ENCODE measurements around the gene SPATS2. TPM values are rescaled to one million over a fixed set of nuclear protein-coding genes. Genes with fewer than 3 reads are reported as not detected.

SPATS2 gene
- total RNA-seq, 1 donor from 2014 or later = 49.5 TPM

DNA sequence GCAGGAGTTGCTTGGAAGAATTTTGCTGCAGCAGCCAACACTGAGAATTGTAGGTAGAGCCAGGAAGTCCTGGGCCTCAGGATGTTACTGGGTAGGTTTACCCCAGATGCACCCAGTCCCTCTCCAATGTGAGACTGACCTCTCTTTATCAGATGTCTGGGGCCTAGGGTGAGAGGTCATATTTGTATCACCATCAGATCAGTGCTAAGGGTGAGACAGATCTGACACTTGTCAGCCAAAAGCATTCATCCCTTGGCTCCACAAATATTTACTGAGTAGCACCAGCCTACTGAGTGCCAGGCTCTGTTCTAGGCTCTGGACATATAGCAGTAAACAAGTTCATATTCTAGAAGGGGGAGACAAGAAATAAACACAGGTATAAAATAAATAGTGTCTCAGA is 39.9 kb upstream of the SPATS2 start:
- peaks cover 16% of the 10 kb centered on the region for H3K79me2 ChIP-seq (ENCODE audit: low read depth)
- peaks cover 23% of the 10 kb centered on the region for H3K36me3 Mint-ChIP-seq
- no peaks in the 10 kb centered on the region for H3K9me3 ChIP-seq (ENCODE audit: low read depth)
- H3K27ac ChIP-seq = no peak overlapping the region
- H3K27me3 ChIP-seq = peaks cover 6% of the 10 kb centered on the region
- H3K9ac ChIP-seq = no peak overlapping the region
- H3K4me3 ChIP-seq = no peak overlapping the region
- no peak overlapping the region for H3K27ac Mint-ChIP-seq
- H4K20me1 ChIP-seq (ENCODE audit: low read depth) = peaks cover 12% of the 10 kb centered on the region
- no peak for DNase-seq (ENCODE audit: low spot score)
- H3K4me1 ChIP-seq = peaks cover 7% of the 10 kb centered on the region
- H3K4me1 Mint-ChIP-seq = peaks cover 14% of the 10 kb centered on the region
- no peak overlapping the region for H3K4me2 ChIP-seq
- H3F3A ChIP-seq (ENCODE audit: low read depth) = peaks cover 16% of the 10 kb centered on the region
- H3K27me3 Mint-ChIP-seq (ENCODE audit: insufficient read depth, low read depth) = peaks cover 13% of the 10 kb centered on the region
- no peak for TF ChIP-seq EZH2phosphoT487 (IDR thresholded peaks at IDR 0.05)
- TF ChIP-seq, protein P1, sequence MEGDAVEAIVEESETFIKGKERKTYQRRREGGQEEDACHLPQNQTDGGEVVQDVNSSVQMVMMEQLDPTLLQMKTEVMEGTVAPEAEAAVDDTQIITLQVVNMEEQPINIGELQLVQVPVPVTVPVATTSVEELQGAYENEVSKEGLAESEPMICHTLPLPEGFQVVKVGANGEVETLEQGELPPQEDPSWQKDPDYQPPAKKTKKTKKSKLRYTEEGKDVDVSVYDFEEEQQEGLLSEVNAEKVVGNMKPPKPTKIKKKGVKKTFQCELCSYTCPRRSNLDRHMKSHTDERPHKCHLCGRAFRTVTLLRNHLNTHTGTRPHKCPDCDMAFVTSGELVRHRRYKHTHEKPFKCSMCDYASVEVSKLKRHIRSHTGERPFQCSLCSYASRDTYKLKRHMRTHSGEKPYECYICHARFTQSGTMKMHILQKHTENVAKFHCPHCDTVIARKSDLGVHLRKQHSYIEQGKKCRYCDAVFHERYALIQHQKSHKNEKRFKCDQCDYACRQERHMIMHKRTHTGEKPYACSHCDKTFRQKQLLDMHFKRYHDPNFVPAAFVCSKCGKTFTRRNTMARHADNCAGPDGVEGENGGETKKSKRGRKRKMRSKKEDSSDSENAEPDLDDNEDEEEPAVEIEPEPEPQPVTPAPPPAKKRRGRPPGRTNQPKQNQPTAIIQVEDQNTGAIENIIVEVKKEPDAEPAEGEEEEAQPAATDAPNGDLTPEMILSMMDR (IDR thresholded peaks at IDR 0.05) = no peak
- TF ChIP-seq EZH2 (IDR thresholded peaks at IDR 0.05) = no peak
- no peak overlapping the region for H2AFZ ChIP-seq (replicated peaks)
- no peaks in the 10 kb centered on the region for H3K36me3 ChIP-seq
- H3K9me3 Mint-ChIP-seq = no peaks in the 10 kb centered on the region
- H3K4me3 Mint-ChIP-seq = no peak overlapping the region

DNA sequence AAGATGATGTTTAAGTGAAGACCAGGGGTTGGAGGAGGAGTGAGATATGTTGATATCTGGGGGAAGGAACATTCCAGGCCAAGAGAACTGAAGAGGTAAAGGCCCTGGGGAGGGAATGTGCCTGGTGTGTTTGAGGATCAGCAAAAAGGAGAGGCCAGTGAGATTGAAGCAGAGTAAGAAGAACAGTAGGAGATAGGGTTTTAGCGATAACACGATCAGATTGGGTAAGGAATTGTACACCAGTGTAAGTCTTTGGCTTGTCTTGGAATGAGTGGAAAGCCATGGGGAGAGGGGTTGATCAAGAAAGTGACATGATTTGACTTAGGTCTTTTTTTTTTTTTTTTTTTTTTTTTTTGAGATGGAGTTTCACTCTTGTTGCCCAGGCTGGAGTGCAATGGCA is 39.4 kb upstream of the SPATS2 start:
- Mint-ChIP-seq H3K4me3 (no peak overlapping the region), H3K36me3 (peaks cover 23% of the 10 kb centered on the region), H3K9me3 (no peaks in the 10 kb centered on the region), H3K27me3 (ENCODE audit: insufficient read depth, low read depth) (peaks cover 12% of the 10 kb centered on the region), H3K27ac (no peak overlapping the region), H3K4me1 (peaks cover 13% of the 10 kb centered on the region)
- no peaks in the 10 kb centered on the region for H3K36me3 ChIP-seq
- H3K9ac ChIP-seq = no peak overlapping the region
- H3F3A ChIP-seq (ENCODE audit: low read depth) = peaks cover 20% of the 10 kb centered on the region
- H3K9me3 ChIP-seq (ENCODE audit: low read depth) = no peaks in the 10 kb centered on the region
- no peak overlapping the region for H3K4me3 ChIP-seq
- H3K27ac ChIP-seq = no peak overlapping the region
- DNase-seq (ENCODE audit: low spot score) = no peak
- peaks cover 7% of the 10 kb centered on the region for H3K4me1 ChIP-seq
- TF ChIP-seq EZH2 (IDR thresholded peaks at IDR 0.05) (no peak), EZH2phosphoT487 (IDR thresholded peaks at IDR 0.05) (no peak)
- TF ChIP-seq, protein P1 (IDR thresholded peaks at IDR 0.05) = no peak
- H3K27me3 ChIP-seq = peaks cover 11% of the 10 kb centered on the region
- H3K4me2 ChIP-seq = no peak overlapping the region
- peaks cover 12% of the 10 kb centered on the region for H4K20me1 ChIP-seq (ENCODE audit: low read depth)
- H2AFZ ChIP-seq (replicated peaks) = no peak overlapping the region
- peaks cover 16% of the 10 kb centered on the region for H3K79me2 ChIP-seq (ENCODE audit: low read depth)

DNA sequence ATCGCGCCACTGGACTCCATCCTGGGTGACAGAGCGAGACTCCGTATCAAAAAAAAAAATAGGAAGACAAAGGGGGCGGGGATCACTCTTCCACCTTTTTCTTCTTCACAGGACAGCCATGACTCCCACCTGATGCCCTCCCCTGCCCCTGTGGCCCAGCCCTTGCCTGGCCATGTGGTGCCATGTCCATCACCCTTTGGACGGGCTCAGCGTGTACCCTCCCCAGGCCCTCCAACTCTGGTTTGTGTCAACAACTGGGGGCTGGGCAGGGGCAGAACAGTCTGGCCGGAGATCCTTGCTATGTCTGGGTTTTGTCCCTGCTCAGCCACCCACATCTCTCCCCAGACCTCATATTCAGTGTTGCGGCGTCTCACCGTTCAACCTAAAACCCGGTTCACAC is 38.4 kb upstream of the SPATS2 start:
- Mint-ChIP-seq H3K27me3 (ENCODE audit: insufficient read depth, low read depth) (peaks cover 16% of the 10 kb centered on the region), H3K9me3 (no peaks in the 10 kb centered on the region), H3K36me3 (peaks cover 22% of the 10 kb centered on the region), H3K4me3 (no peak overlapping the region), H3K27ac (no peak overlapping the region), H3K4me1 (peaks cover 6% of the 10 kb centered on the region)
- peaks cover 21% of the 10 kb centered on the region for H3F3A ChIP-seq (ENCODE audit: low read depth)
- no peak for DNase-seq (ENCODE audit: low spot score)
- H3K27ac ChIP-seq = no peak overlapping the region
- H2AFZ ChIP-seq (replicated peaks) = no peak overlapping the region
- no peaks in the 10 kb centered on the region for H3K36me3 ChIP-seq
- H3K4me3 ChIP-seq = no peak overlapping the region
- H3K4me2 ChIP-seq = no peak overlapping the region
- no peak overlapping the region for H3K9ac ChIP-seq
- H3K79me2 ChIP-seq (ENCODE audit: low read depth) = peaks cover 8% of the 10 kb centered on the region
- H3K9me3 ChIP-seq (ENCODE audit: low read depth) = no peaks in the 10 kb centered on the region
- peaks cover 21% of the 10 kb centered on the region for H3K27me3 ChIP-seq
- TF ChIP-seq EZH2 (IDR thresholded peaks at IDR 0.05) (no peak), EZH2phosphoT487 (IDR thresholded peaks at IDR 0.05) (no peak)
- TF ChIP-seq, protein P1 (IDR thresholded peaks at IDR 0.05) = no peak
- peaks cover 6% of the 10 kb centered on the region for H3K4me1 ChIP-seq
- peaks cover 12% of the 10 kb centered on the region for H4K20me1 ChIP-seq (ENCODE audit: low read depth)
